CD14-positive monocyte (primary cell): ENCODE measurements around the gene STX18. TPM values are rescaled to one million over a fixed set of nuclear protein-coding genes. Genes with fewer than 3 reads are reported as not detected.

Experiments
- DNase-seq, 3 donors: peaks; one replicate each; pipeline ENCODE4 v3.0.0-alpha.2; 2011 to 2022
- H2AFZ ChIP-seq: 2 replicates; pipeline ENCODE4 v1.6.0; 2012; ENCODE audit warnings: mild to moderate bottlenecking, low read depth, low read length, inconsistent platforms; ENCODE audit not compliant: insufficient read depth, poor library complexity, severe bottlenecking
- H3K27ac ChIP-seq, 2 donors: 1 replicate in 1 of 2; 2 replicates in 1 of 2; pipeline ENCODE4 v1.5.1; 2012 to 2013; ENCODE audit warnings: low read length in 2 of 2, control low read depth in 1 of 2, inconsistent platforms in 1 of 2, low read depth in 1 of 2, mild to moderate bottlenecking in 1 of 2
- H3K27me3 ChIP-seq, 2 donors: one replicate each; pipeline versions ENCODE4 v1.6.0 to v1.6.1; 2011 to 2013; ENCODE audit warnings: low read length in 2 of 2; ENCODE audit not compliant: control insufficient read depth in 2 of 2, insufficient read depth in 2 of 2
- H3K36me3 ChIP-seq, 2 donors: replicated peaks in 1 of 2; 1 replicate in 1 of 2; 2 replicates in 1 of 2; pipeline versions ENCODE4 v1.5.1 to v1.6.1; 2012 to 2013; ENCODE audit warnings: low read length in 2 of 2, control low read depth in 1 of 2, inconsistent platforms in 1 of 2, mild to moderate bottlenecking in 1 of 2; ENCODE audit not compliant: insufficient read depth in 2 of 2, control insufficient read depth in 1 of 2
- H3K4me1 ChIP-seq, 2 donors: 1 replicate in 1 of 2; 2 replicates in 1 of 2; pipeline versions ENCODE4 v1.5.1 to v1.6.1; 2012 to 2013; ENCODE audit warnings: low read length in 2 of 2, control low read depth in 1 of 2, inconsistent platforms in 1 of 2, mild to moderate bottlenecking in 1 of 2, moderate library complexity in 1 of 2; ENCODE audit not compliant: insufficient read depth in 2 of 2, control insufficient read depth in 1 of 2
- H3K4me2 ChIP-seq: replicated peaks from 2 replicates; pipeline ENCODE3; 2012; ENCODE audit warnings: low read length, moderate library complexity, mild to moderate bottlenecking; ENCODE audit not compliant: poor library complexity, severe bottlenecking; ENCODE audit errors: extremely low read depth
- H3K4me3 ChIP-seq, 3 experiments: fragments of 200-600 bp in 1 of 3; sonication (generic) in 1 of 3; replicated peaks in 1 of 3; 1 replicate in 2 of 3; 2 replicates in 1 of 3; pipeline ENCODE4 v1.5.1; 2011 to 2013; ENCODE audit warnings: low read length in 3 of 3, mild to moderate bottlenecking in 3 of 3, control low read depth in 2 of 3, low read depth in 2 of 3, inconsistent platforms in 1 of 3, moderate library complexity in 1 of 3
- H3K79me2 ChIP-seq: 2 replicates; pipeline ENCODE4 v1.6.0; 2012; ENCODE audit warnings: mild to moderate bottlenecking, control low read depth, inconsistent platforms, low read length, moderate library complexity; ENCODE audit not compliant: insufficient read depth
- H3K9ac ChIP-seq: 2 replicates; pipeline ENCODE4 v1.6.0; 2017; ENCODE audit warnings: low read length, mild to moderate bottlenecking; ENCODE audit not compliant: insufficient read depth, poor library complexity, severe bottlenecking
- H3K9me3 ChIP-seq, 2 donors: replicated peaks in 1 of 2; 1 replicate in 1 of 2; 2 replicates in 1 of 2; pipeline versions ENCODE4 v1.5.1 to v1.6.1; 2012 to 2013; ENCODE audit warnings: low read length in 2 of 2, control low read depth in 1 of 2; ENCODE audit not compliant: control insufficient read depth in 1 of 2, insufficient read depth in 1 of 2
- H4K20me1 ChIP-seq: 2 replicates; pipeline ENCODE4 v1.6.0; 2012; ENCODE audit warnings: mild to moderate bottlenecking, low read length, control low read depth, moderate library complexity; ENCODE audit not compliant: insufficient read depth
- H3K27ac Mint-ChIP-seq, 7 donors: one replicate each; pipeline ENCODE4 v1.8.0; 2020; ENCODE audit warnings: mild to moderate bottlenecking in 7 of 7, mixed read lengths in 7 of 7, moderate library complexity in 6 of 7, inconsistent platforms in 2 of 7
- H3K27me3 Mint-ChIP-seq, 3 donors: one replicate each; pipeline ENCODE4 v1.8.0; 2021 to 2022; ENCODE audit warnings: low read depth in 3 of 3, mild to moderate bottlenecking in 3 of 3, mixed read lengths in 3 of 3, moderate library complexity in 3 of 3, inconsistent platforms in 1 of 3
- H3K36me3 Mint-ChIP-seq, 2 donors: one replicate each; pipeline ENCODE4 v1.8.0; 2020; ENCODE audit warnings: mixed read lengths in 2 of 2, inconsistent platforms in 1 of 2, mild to moderate bottlenecking in 1 of 2
- H3K4me1 Mint-ChIP-seq: one replicate; pipeline ENCODE4 v1.8.0; 2020; ENCODE audit warnings: mild to moderate bottlenecking, mixed read lengths
- H3K4me3 Mint-ChIP-seq, 2 donors: one replicate each; pipeline ENCODE4 v1.8.0; 2020; ENCODE audit warnings: mild to moderate bottlenecking in 2 of 2, mixed read lengths in 2 of 2, moderate library complexity in 1 of 2
- H3K9me3 Mint-ChIP-seq, 7 donors: one replicate each; pipeline ENCODE4 v1.8.0; 2020 to 2022; ENCODE audit warnings: mixed read lengths in 7 of 7, mild to moderate bottlenecking in 6 of 7, moderate library complexity in 6 of 7, inconsistent platforms in 2 of 7
- WGBS: methylation state at CpG from one replicate; pipeline ENCODE4 v1.1.5; 2013; ENCODE audit warnings: missing lambda C conversion rate; ENCODE audit not compliant: insufficient coverage; 5-methylcytosine and 5-hydroxymethylcytosine counted together
- intact Hi-C, 2 donors: fragments of 100-400 bp; cut with micrococcal nuclease; formaldehyde crosslinking; loops; one replicate each; pipeline versions ENCODE4 v1.15.0 to v1.15.1; 2023
- polyA plus RNA-seq, 3 donors: library from polyadenylated mRNA; depleted of rRNA in 1 of 3; unstranded in 2 of 3; stranded (reverse) in 1 of 3; fragments of 300-500 nt in 2 of 3; fragments of >200 nt in 1 of 3; fragmentation: Illumina TruSeq in 2 of 3; gene quantifications; 1 replicate in 2 of 3; 2 replicates in 1 of 3; pipeline ENCODE4 v1.2.3, GENCODE V29; 2012 to 2021
- TF ChIP-seq, protein P1 (sequence below): fragments of 200-600 bp; IDR thresholded peaks from one replicate; pipeline ENCODE4 v1.8.0; 2022; ENCODE audit warnings: antibody characterized with exemption, mild to moderate bottlenecking

Gene STX18
- polyA plus RNA-seq, 3 donors, result 19.0 to 24.1 (median 19.6) TPM

DNA sequence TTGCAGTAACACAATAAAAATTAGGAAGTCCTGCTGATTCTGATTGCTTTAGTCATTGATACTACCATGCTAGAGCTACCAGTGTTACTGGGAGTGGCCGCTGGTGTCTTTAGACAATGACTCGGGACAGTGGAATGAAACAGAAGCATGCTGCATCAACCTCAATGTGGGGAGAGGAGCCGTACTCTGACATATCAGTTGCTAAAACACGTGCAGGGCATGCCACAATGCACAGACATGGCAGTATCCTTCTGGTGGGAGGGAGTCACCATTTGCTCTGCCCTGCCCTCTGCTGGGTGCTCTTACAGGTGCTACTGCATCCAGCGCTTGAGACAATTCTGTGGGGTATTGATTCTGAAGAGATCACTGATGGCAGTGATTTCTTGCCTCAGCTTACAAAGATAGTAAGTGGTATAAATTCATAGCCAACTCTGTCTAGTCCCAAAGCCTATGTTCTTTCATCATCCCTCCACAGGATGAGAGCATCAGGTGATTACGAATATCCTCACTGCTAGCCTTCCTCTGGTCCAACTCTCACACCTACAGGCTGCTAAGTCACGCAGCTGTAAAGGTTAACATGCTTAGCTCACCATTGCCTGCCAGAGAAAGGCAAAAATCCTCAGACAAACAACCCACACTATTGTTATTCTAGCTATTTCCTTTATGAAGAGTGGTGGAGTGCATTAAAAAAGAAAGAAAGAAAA lies 111.2 kb downstream of the STX18 start:
- Histone ChIP-seq H3K4me2 (no peak overlapping the region), H3K27me3 (no peaks in the 10 kb centered on the region), H3K27ac (no peak overlapping the region), H3K9me3 (no peaks in the 10 kb centered on the region), H3K79me2 (no peaks in the 10 kb centered on the region), H4K20me1 (no peaks in the 10 kb centered on the region), H3K9ac (no peak overlapping the region), H3K4me3 (no peak overlapping the region), H2AFZ (no peak overlapping the region), H3K4me1 (no peaks in the 10 kb centered on the region), H3K36me3 (peaks cover 60 to 98% of the 10 kb centered on the region in 2 donors)
- Mint-ChIP-seq H3K4me3 (no peak overlapping the region), H3K27me3 (no peaks in the 10 kb centered on the region), H3K27ac (no peak overlapping the region), H3K4me1 (no peaks in the 10 kb centered on the region), H3K9me3 (no peaks in the 10 kb centered on the region), H3K36me3 (peaks cover 65 to 73% of the 10 kb centered on the region in 2 donors)
- intact Hi-C loops, result loop anchor here in 1 of 2 donors (5.0 kb wide), 1 partner anchor 168 kb away; no protein-coding TSS in a partner anchor
- DNase-seq, result no peak
- 82% methylated on average over 4 of the region's 7 CpGs for WGBS
- TF ChIP-seq, protein P1, sequence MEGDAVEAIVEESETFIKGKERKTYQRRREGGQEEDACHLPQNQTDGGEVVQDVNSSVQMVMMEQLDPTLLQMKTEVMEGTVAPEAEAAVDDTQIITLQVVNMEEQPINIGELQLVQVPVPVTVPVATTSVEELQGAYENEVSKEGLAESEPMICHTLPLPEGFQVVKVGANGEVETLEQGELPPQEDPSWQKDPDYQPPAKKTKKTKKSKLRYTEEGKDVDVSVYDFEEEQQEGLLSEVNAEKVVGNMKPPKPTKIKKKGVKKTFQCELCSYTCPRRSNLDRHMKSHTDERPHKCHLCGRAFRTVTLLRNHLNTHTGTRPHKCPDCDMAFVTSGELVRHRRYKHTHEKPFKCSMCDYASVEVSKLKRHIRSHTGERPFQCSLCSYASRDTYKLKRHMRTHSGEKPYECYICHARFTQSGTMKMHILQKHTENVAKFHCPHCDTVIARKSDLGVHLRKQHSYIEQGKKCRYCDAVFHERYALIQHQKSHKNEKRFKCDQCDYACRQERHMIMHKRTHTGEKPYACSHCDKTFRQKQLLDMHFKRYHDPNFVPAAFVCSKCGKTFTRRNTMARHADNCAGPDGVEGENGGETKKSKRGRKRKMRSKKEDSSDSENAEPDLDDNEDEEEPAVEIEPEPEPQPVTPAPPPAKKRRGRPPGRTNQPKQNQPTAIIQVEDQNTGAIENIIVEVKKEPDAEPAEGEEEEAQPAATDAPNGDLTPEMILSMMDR, result peak; percentile 30

DNA sequence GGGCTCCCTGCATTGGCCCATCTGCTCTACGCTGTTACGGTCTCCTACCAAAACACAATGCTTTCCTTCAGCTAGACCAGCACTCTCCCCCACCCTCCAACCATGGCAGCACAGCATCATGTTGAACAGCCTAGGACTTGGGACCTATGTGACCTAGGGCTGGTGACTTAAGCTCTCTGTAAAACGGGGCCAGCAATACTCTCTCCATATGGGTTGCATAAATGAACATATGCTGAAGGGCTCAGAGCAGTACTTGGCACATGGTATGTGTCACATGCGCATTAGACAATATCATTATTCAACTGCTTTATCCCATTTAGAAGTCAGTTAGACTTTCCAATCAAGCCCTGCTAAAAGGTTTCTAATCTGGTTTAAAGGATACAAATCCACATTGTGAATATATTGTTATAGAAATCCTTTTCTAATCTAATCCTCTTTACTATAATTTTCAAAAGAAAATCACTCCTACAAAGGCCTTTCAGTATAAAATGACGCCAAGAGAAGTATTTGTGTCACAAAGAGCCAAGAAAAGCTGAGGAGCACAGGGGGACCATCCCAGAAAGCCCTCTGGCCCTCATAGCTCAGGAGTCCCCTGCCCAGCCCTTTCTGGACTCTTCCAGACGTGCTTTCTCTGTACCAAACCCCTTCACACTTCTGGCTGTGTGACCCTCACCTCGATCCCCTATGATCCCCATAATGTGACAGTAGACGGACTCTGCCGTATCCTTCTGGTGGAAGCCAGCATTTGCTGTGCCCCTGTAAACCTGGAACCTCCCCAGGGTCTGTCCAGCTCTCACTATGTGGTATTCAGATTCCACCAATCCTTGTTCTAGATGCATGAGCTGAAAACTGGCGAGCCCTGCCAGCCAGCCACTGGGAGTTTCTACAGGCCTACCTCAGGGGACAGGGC lies 112.6 kb downstream of the STX18 start:
- Mint-ChIP-seq H3K4me3 (no peak overlapping the region), H3K9me3 (no peaks in the 10 kb centered on the region), H3K4me1 (no peaks in the 10 kb centered on the region), H3K27ac (peak overlapping the region in 2 of 7 donors; percentile 8 to 32), H3K36me3 (peaks cover 69 to 80% of the 10 kb centered on the region in 2 donors), H3K27me3 (no peaks in the 10 kb centered on the region)
- H3K9ac ChIP-seq, result no peak overlapping the region
- H4K20me1 ChIP-seq, result no peaks in the 10 kb centered on the region
- no peaks in the 10 kb centered on the region for H3K27me3 ChIP-seq
- no peak overlapping the region for H3K27ac ChIP-seq
- TF ChIP-seq, protein P1, result no peak
- no peak for DNase-seq
- no peak overlapping the region for H2AFZ ChIP-seq
- intact Hi-C loops, result no loop called here
- 98% methylated on average over 9 of the region's 10 CpGs for WGBS
- H3K36me3 ChIP-seq, result peaks cover 61 to 98% of the 10 kb centered on the region in 2 donors
- no peak overlapping the region for H3K4me2 ChIP-seq
- H3K4me1 ChIP-seq, result no peaks in the 10 kb centered on the region
- H3K9me3 ChIP-seq, result no peaks in the 10 kb centered on the region
- H3K79me2 ChIP-seq, result no peaks in the 10 kb centered on the region
- no peak overlapping the region for H3K4me3 ChIP-seq
